ENCODE measurements around the gene PBRM1.

PBRM1 gene

GRCh38 chr3:52557011-52557960 is 128.4 kb downstream of the PBRM1 start:
- peaks cover 78% of the 10 kb centered on the region for H3K36me3 ChIP-seq (ENCODE audit: insufficient read depth, low read depth, low read length)

GRCh38 chr3:52555056-52555455 is 130.7 kb downstream of the PBRM1 start:
- Histone ChIP-seq H3K27me3 (ENCODE audit: insufficient read depth, low read length) (no peaks in the 10 kb centered on the region), H3K9ac (ENCODE audit: low read depth, low read length) (no peak overlapping the region), H3K4me3 (ENCODE audit: low read length) (no peak overlapping the region), H3K27ac (ENCODE audit: low read length) (no peak overlapping the region), H3K36me3 (ENCODE audit: insufficient read depth, low read depth, low read length) (peaks cover 77% of the 10 kb centered on the region), H3K9me3 (ENCODE audit: insufficient read depth, low read depth, low read length) (no peaks in the 10 kb centered on the region), H3K4me1 (ENCODE audit: insufficient read depth, low read length) (no peaks in the 10 kb centered on the region; the same call in 1 of the 2 replicates)

More at GRCh38 chr3:52557011-52557960, 128.4 kb downstream of the PBRM1 start:
- no peaks in the 10 kb centered on the region; the same call in 1 of the 2 replicates for H3K4me1 ChIP-seq (ENCODE audit: insufficient read depth, low read length)
- H3K4me3 ChIP-seq (ENCODE audit: low read length) = no peak overlapping the region
- H3K27ac ChIP-seq (ENCODE audit: low read length) = no peak overlapping the region
- H3K9ac ChIP-seq (ENCODE audit: low read depth, low read length) = no peak overlapping the region
- H3K27me3 ChIP-seq (ENCODE audit: insufficient read depth, low read length) = no peaks in the 10 kb centered on the region
- no peaks in the 10 kb centered on the region for H3K9me3 ChIP-seq (ENCODE audit: insufficient read depth, low read depth, low read length)

GRCh38 chr3:52554026-52554755 is 131.5 kb downstream of the PBRM1 start:
- Histone ChIP-seq H3K4me3 (ENCODE audit: low read length) (no peak overlapping the region), H3K9me3 (ENCODE audit: insufficient read depth, low read depth, low read length) (no peaks in the 10 kb centered on the region), H3K27ac (ENCODE audit: low read length) (no peak overlapping the region), H3K4me1 (ENCODE audit: insufficient read depth, low read length) (no peaks in the 10 kb centered on the region; the same call in 1 of the 2 replicates), H3K9ac (ENCODE audit: low read depth, low read length) (no peak overlapping the region), H3K36me3 (ENCODE audit: insufficient read depth, low read depth, low read length) (peaks cover 73% of the 10 kb centered on the region), H3K27me3 (ENCODE audit: insufficient read depth, low read length) (no peaks in the 10 kb centered on the region)

GRCh38 chr3:52552089-52552488 is 133.6 kb downstream of the PBRM1 start:
- Histone ChIP-seq H3K4me3 (ENCODE audit: low read length) (no peak overlapping the region), H3K9ac (ENCODE audit: low read depth, low read length) (no peak overlapping the region), H3K4me1 (ENCODE audit: insufficient read depth, low read length) (no peaks in the 10 kb centered on the region; the same call in 1 of the 2 replicates), H3K36me3 (ENCODE audit: insufficient read depth, low read depth, low read length) (peaks cover 73% of the 10 kb centered on the region), H3K9me3 (ENCODE audit: insufficient read depth, low read depth, low read length) (no peaks in the 10 kb centered on the region), H3K27ac (ENCODE audit: low read length) (no peak overlapping the region), H3K27me3 (ENCODE audit: insufficient read depth, low read length) (no peaks in the 10 kb centered on the region)

GRCh38 chr3:52551118-52551517 is 134.6 kb downstream of the PBRM1 start:
- Histone ChIP-seq H3K4me3 (ENCODE audit: low read length) (no peak overlapping the region), H3K36me3 (ENCODE audit: insufficient read depth, low read depth, low read length) (peaks cover 76% of the 10 kb centered on the region), H3K27me3 (ENCODE audit: insufficient read depth, low read length) (no peaks in the 10 kb centered on the region), H3K27ac (ENCODE audit: low read length) (no peak overlapping the region), H3K4me1 (ENCODE audit: insufficient read depth, low read length) (no peaks in the 10 kb centered on the region), H3K9ac (ENCODE audit: low read depth, low read length) (no peak overlapping the region), H3K9me3 (ENCODE audit: insufficient read depth, low read depth, low read length) (no peaks in the 10 kb centered on the region)

GRCh38 chr3:52547143-52547542 is 138.6 kb downstream of the PBRM1 start:
- Histone ChIP-seq H3K27ac (ENCODE audit: low read length) (no peak overlapping the region), H3K4me1 (ENCODE audit: insufficient read depth, low read length) (no peaks in the 10 kb centered on the region), H3K36me3 (ENCODE audit: insufficient read depth, low read depth, low read length) (peaks cover 64% of the 10 kb centered on the region), H3K27me3 (ENCODE audit: insufficient read depth, low read length) (no peaks in the 10 kb centered on the region), H3K9me3 (ENCODE audit: insufficient read depth, low read depth, low read length) (no peaks in the 10 kb centered on the region), H3K4me3 (ENCODE audit: low read length) (no peak overlapping the region), H3K9ac (ENCODE audit: low read depth, low read length) (no peak overlapping the region)

- H3K27ac ChIP-seq (ENCODE audit: low read length) = no peak overlapping the region
- no peaks in the 10 kb centered on the region for H3K27me3 ChIP-seq (ENCODE audit: insufficient read depth, low read length)
- H3K36me3 ChIP-seq (ENCODE audit: insufficient read depth, low read depth, low read length) = peaks cover 62% of the 10 kb centered on the region
Observed at GRCh38 chr3:52546111-52546901, 139.4 kb downstream of the PBRM1 start.

GRCh38 chr3:52544937-52545336 is 140.8 kb downstream of the PBRM1 start:
- no peaks in the 10 kb centered on the region for H3K27me3 ChIP-seq (ENCODE audit: insufficient read depth, low read length)
- H3K36me3 ChIP-seq (ENCODE audit: insufficient read depth, low read depth, low read length) = peaks cover 64% of the 10 kb centered on the region
- H3K27ac ChIP-seq (ENCODE audit: low read length) = no peak overlapping the region

More at GRCh38 chr3:52546111-52546901, 139.4 kb downstream of the PBRM1 start:
- H3K9ac ChIP-seq (ENCODE audit: low read depth, low read length) = no peak overlapping the region
- H3K9me3 ChIP-seq (ENCODE audit: insufficient read depth, low read depth, low read length) = no peaks in the 10 kb centered on the region
- H3K4me1 ChIP-seq (ENCODE audit: insufficient read depth, low read length) = no peaks in the 10 kb centered on the region
- no peak overlapping the region for H3K4me3 ChIP-seq (ENCODE audit: low read length)

GRCh38 chr3:52541050-52541449 is 144.7 kb downstream of the PBRM1 start:
- Histone ChIP-seq H3K9ac (ENCODE audit: low read depth, low read length) (no peak overlapping the region), H3K9me3 (ENCODE audit: insufficient read depth, low read depth, low read length) (no peaks in the 10 kb centered on the region), H3K27ac (ENCODE audit: low read length) (no peak overlapping the region), H3K36me3 (ENCODE audit: insufficient read depth, low read depth, low read length) (peaks cover 41% of the 10 kb centered on the region), H3K4me3 (ENCODE audit: low read length) (no peak overlapping the region), H3K27me3 (ENCODE audit: insufficient read depth, low read length) (no peaks in the 10 kb centered on the region), H3K4me1 (ENCODE audit: insufficient read depth, low read length) (peaks cover 8% of the 10 kb centered on the region; the same call in 1 of the 2 replicates)

More at GRCh38 chr3:52544937-52545336, 140.8 kb downstream of the PBRM1 start:
- Histone ChIP-seq H3K4me1 (ENCODE audit: insufficient read depth, low read length) (no peaks in the 10 kb centered on the region), H3K9ac (ENCODE audit: low read depth, low read length) (no peak overlapping the region), H3K9me3 (ENCODE audit: insufficient read depth, low read depth, low read length) (no peaks in the 10 kb centered on the region), H3K4me3 (ENCODE audit: low read length) (no peak overlapping the region)

GRCh38 chr3:52539010-52539653 is 146.6 kb downstream of the PBRM1 start:
- Histone ChIP-seq H3K4me3 (ENCODE audit: low read length) (no peak overlapping the region), H3K4me1 (ENCODE audit: insufficient read depth, low read length) (peaks cover 8% of the 10 kb centered on the region)

More at GRCh38 chr3:52539010-52539653, 146.6 kb downstream of the PBRM1 start:
- peaks cover 31% of the 10 kb centered on the region for H3K36me3 ChIP-seq (ENCODE audit: insufficient read depth, low read depth, low read length)
- H3K27ac ChIP-seq (ENCODE audit: low read length) = no peak overlapping the region
- no peaks in the 10 kb centered on the region for H3K27me3 ChIP-seq (ENCODE audit: insufficient read depth, low read length)
- H3K9ac ChIP-seq (ENCODE audit: low read depth, low read length) = no peak overlapping the region
- H3K9me3 ChIP-seq (ENCODE audit: insufficient read depth, low read depth, low read length) = no peaks in the 10 kb centered on the region
